HepG2 (cell line): ENCODE results near the gene FGD5. TPM values are rescaled to one million over a fixed set of nuclear protein-coding genes. Genes with fewer than 3 reads are reported as not detected.

Experiments
- CAMTA2 ChIP-seq: sonication (generic); formaldehyde crosslinking; IDR thresholded peaks from 2 replicates; pipeline ENCODE4 v1.4.0; 2020; ENCODE audit warnings: mild to moderate bottlenecking, missing genetic modification reagents, borderline replicate concordance
- ELF3 ChIP-seq: IDR thresholded peaks from 2 replicates; pipeline ENCODE4 v1.6.1; 2016; ENCODE audit warnings: missing genetic modification reagents, missing compliant biosample characterization
- HNRNPL ChIP-seq: fragments of 200-400 bp; formaldehyde crosslinking; IDR thresholded peaks from 2 replicates; pipeline ENCODE4 v1.6.1; 2017; ENCODE audit warnings: mild to moderate bottlenecking, low read depth, low read length
- KDM3A ChIP-seq: IDR thresholded peaks from 2 replicates; pipeline ENCODE4 v1.6.1; 2018; ENCODE audit warnings: low read depth, missing compliant biosample characterization
- KMT2B ChIP-seq: IDR thresholded peaks from 2 replicates; pipeline ENCODE4 v1.6.1; 2016; ENCODE audit warnings: missing genetic modification reagents, missing compliant biosample characterization
- MBD4 ChIP-seq: IDR thresholded peaks from 2 replicates; pipeline ENCODE4 v1.6.1; 2012; ENCODE audit warnings: low read length, inconsistent platforms, borderline replicate concordance
- NR2F2 ChIP-seq: IDR thresholded peaks from 2 replicates; pipeline ENCODE4 v1.6.1; 2012; ENCODE audit warnings: low read depth, inconsistent platforms, borderline replicate concordance
- SAP130 ChIP-seq: IDR thresholded peaks from 2 replicates; pipeline ENCODE4 v1.6.1; 2016; ENCODE audit warnings: low read depth
- SMC3 ChIP-seq: IDR thresholded peaks from 2 replicates; pipeline ENCODE4 v1.6.1; 2011; ENCODE audit warnings: low read length, improper control_type of control experiment
- SP5 ChIP-seq: IDR thresholded peaks from 2 replicates; pipeline ENCODE4 v1.6.1; 2016; ENCODE audit warnings: low read depth, borderline replicate concordance
- TMF1 ChIP-seq: sonication (generic); formaldehyde crosslinking; IDR thresholded peaks from 2 replicates; pipeline ENCODE4 v1.8.1; 2022; ENCODE audit warnings: low read depth, missing genetic modification reagents
- ZC3H13 ChIP-seq: sonication (generic); formaldehyde crosslinking; IDR thresholded peaks from 2 replicates; pipeline ENCODE4 v1.8.1; 2023; ENCODE audit warnings: mild to moderate bottlenecking, missing genetic modification reagents, moderate library complexity
- ZNF180 ChIP-seq: sonication (generic); formaldehyde crosslinking; IDR thresholded peaks from 2 replicates; pipeline ENCODE4 v1.4.0; 2020; ENCODE audit warnings: low read depth, missing genetic modification reagents, borderline replicate concordance
- ZNF317 ChIP-seq: sonication (generic); formaldehyde crosslinking; IDR thresholded peaks from 2 replicates; pipeline ENCODE4 v1.5.0; 2020; ENCODE audit warnings: mild to moderate bottlenecking, missing genetic modification reagents
- ZNF441 ChIP-seq: sonication (generic); formaldehyde crosslinking; IDR thresholded peaks from 2 replicates; pipeline ENCODE4 v1.7.0; 2021; ENCODE audit warnings: missing genetic modification reagents, borderline replicate concordance
- ZNF747 ChIP-seq: sonication (generic); formaldehyde crosslinking; IDR thresholded peaks from 2 replicates; pipeline ENCODE4 v1.8.1; 2023; ENCODE audit warnings: missing genetic modification reagents, mild to moderate bottlenecking, borderline replicate concordance
- ZNF777 ChIP-seq: sonication (generic); formaldehyde crosslinking; IDR thresholded peaks from 2 replicates; pipeline ENCODE4 v1.4.0; 2020; ENCODE audit warnings: missing genetic modification reagents
- ZNF788 ChIP-seq: sonication (generic); formaldehyde crosslinking; IDR thresholded peaks from 2 replicates; pipeline ENCODE4 v1.5.0; 2020; ENCODE audit warnings: mild to moderate bottlenecking, missing genetic modification reagents, borderline replicate concordance
- polyA plus RNA-seq, 8 experiments: library from polyadenylated mRNA; depleted of rRNA in 3 of 8; stranded (reverse) in 7 of 8; unstranded in 1 of 8; fragments of >200 nt; fragmentation: Illumina TruSeq in 4 of 8; extraction: Trizol in 4 of 8; gene quantifications; 2 replicates each; pipeline versions ENCODE4 v1.2.1 to v1.2.3, GENCODE V29; 2011 to 2016; ENCODE audit warnings: low read depth in 4 of 8, missing spikeins in 1 of 8, mixed read lengths in 1 of 8; ENCODE audit not compliant: insufficient read depth in 1 of 8
- total RNA-seq, 5 experiments: library from RNA; depleted of rRNA; stranded (reverse); fragments of >200 nt; fragmentation: Illumina TruSeq; extraction: Trizol; gene quantifications; 2 replicates each; pipeline ENCODE4 v1.2.3, GENCODE V29; 2016; ENCODE audit warnings: low read depth in 1 of 5
- TF ChIP-seq, protein P1 (sequence below): sonication (generic); formaldehyde crosslinking; IDR thresholded peaks from 2 replicates; pipeline ENCODE4 v1.4.0; 2020; ENCODE audit warnings: missing genetic modification reagents
- TF ChIP-seq, protein P2 (sequence below): sonication (generic); formaldehyde crosslinking; IDR thresholded peaks from 2 replicates; pipeline ENCODE4 v1.4.0; 2020; ENCODE audit warnings: missing genetic modification reagents, borderline replicate concordance
- TF ChIP-seq, protein P3 (sequence below): IDR thresholded peaks from 2 replicates; pipeline ENCODE4 v1.4.0; 2020; ENCODE audit warnings: mild to moderate bottlenecking, missing genetic modification reagents

Gene FGD5
- total and polyA plus RNA-seq, 2 of the 13 experiments (the other 11 are each of a cell fraction or from before 2014, with no cell fraction given), result 0.17 TPM; not detected in 1

DNA sequence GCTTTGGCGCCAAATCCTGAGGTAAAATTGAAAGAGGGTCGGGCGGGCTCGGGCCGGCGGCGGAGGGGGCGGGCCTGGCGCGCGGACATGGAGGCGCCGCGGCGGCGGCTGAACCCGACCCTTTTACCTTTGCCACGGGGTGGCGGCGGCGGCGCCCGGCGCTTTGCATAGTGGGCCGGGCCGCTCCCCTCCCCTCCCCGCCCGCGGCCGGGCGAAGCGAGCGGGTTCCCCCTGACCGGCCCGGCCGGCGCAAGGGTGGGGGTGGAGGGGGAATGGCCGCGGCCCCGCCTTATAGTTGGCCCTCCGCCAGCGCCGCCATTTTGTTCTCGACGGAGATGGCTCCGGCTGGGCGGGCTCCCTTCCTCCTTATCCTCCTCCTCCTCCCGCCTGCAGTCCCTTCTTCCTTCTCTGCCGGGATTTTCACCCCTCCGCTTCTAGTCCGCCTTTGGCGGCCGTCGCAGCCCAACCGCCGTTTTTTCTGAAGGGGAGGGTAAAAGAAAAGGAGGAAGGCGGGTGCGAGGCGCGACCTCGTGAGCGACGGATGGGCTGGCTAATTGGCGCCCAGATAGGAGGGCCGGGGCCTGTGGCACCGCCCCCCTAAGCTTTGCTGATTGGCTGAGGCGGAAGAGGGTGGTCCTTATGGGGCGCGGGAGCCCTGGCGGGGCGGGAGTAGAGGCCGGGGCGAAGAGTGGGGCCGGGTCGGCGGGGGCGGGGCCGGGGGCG is 129.3 kb downstream of the FGD5 start (continued):
- TF ChIP-seq, protein P1, sequence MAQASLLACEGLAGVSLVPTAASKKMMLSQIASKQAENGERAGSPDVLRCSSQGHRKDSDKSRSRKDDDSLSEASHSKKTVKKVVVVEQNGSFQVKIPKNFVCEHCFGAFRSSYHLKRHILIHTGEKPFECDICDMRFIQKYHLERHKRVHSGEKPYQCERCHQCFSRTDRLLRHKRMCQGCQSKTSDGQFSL (CRISPR knock-in tag), result 0 out of 2 replicates have a peak, but pooled peaks have one; percentile 40
- peak; percentile 18 for TF ChIP-seq SP5 (CRISPR knock-in tag)
- no peak for TF ChIP-seq TMF1
- TF ChIP-seq ZNF180 (CRISPR knock-in tag), result no peak
- TF ChIP-seq, protein P2, sequence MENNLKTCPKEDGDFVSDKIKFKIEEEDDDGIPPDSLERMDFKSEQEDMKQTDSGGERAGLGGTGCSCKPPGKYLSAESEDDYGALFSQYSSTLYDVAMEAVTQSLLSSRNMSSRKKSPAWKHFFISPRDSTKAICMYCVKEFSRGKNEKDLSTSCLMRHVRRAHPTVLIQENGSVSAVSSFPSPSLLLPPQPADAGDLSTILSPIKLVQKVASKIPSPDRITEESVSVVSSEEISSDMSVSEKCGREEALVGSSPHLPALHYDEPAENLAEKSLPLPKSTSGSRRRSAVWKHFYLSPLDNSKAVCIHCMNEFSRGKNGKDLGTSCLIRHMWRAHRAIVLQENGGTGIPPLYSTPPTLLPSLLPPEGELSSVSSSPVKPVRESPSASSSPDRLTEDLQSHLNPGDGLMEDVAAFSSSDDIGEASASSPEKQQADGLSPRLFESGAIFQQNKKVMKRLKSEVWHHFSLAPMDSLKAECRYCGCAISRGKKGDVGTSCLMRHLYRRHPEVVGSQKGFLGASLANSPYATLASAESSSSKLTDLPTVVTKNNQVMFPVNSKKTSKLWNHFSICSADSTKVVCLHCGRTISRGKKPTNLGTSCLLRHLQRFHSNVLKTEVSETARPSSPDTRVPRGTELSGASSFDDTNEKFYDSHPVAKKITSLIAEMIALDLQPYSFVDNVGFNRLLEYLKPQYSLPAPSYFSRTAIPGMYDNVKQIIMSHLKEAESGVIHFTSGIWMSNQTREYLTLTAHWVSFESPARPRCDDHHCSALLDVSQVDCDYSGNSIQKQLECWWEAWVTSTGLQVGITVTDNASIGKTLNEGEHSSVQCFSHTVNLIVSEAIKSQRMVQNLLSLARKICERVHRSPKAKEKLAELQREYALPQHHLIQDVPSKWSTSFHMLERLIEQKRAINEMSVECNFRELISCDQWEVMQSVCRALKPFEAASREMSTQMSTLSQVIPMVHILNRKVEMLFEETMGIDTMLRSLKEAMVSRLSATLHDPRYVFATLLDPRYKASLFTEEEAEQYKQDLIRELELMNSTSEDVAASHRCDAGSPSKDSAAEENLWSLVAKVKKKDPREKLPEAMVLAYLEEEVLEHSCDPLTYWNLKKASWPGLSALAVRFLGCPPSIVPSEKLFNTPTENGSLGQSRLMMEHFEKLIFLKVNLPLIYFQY, result peak; percentile 77; the same call in 1 of the 2 replicates
- TF ChIP-seq MBD4, result no peak
- TF ChIP-seq KMT2B, result peak; percentile 90
- TF ChIP-seq ZNF788 (CRISPR knock-in tag), result peak; percentile 59; the same call in 1 of the 2 replicates
- TF ChIP-seq ZNF317 (CRISPR knock-in tag), result no peak; the same call in 1 of the 2 replicates
- no peak for TF ChIP-seq ZNF441 (CRISPR knock-in tag)
- TF ChIP-seq ZNF777, result peak; percentile 81
- peak; percentile 42 for TF ChIP-seq SAP130 (CRISPR knock-in tag)
- TF ChIP-seq NR2F2, result no peak
- 0 out of 2 replicates have a peak, but pooled peaks have one; percentile 22 for TF ChIP-seq KDM3A (CRISPR knock-in tag)
- TF ChIP-seq ZC3H13, result no peak; the same call in 1 of the 2 replicates
- TF ChIP-seq HNRNPL, result 0 out of 2 replicates have a peak, but pooled peaks have one; percentile 58
- TF ChIP-seq, protein P3, sequence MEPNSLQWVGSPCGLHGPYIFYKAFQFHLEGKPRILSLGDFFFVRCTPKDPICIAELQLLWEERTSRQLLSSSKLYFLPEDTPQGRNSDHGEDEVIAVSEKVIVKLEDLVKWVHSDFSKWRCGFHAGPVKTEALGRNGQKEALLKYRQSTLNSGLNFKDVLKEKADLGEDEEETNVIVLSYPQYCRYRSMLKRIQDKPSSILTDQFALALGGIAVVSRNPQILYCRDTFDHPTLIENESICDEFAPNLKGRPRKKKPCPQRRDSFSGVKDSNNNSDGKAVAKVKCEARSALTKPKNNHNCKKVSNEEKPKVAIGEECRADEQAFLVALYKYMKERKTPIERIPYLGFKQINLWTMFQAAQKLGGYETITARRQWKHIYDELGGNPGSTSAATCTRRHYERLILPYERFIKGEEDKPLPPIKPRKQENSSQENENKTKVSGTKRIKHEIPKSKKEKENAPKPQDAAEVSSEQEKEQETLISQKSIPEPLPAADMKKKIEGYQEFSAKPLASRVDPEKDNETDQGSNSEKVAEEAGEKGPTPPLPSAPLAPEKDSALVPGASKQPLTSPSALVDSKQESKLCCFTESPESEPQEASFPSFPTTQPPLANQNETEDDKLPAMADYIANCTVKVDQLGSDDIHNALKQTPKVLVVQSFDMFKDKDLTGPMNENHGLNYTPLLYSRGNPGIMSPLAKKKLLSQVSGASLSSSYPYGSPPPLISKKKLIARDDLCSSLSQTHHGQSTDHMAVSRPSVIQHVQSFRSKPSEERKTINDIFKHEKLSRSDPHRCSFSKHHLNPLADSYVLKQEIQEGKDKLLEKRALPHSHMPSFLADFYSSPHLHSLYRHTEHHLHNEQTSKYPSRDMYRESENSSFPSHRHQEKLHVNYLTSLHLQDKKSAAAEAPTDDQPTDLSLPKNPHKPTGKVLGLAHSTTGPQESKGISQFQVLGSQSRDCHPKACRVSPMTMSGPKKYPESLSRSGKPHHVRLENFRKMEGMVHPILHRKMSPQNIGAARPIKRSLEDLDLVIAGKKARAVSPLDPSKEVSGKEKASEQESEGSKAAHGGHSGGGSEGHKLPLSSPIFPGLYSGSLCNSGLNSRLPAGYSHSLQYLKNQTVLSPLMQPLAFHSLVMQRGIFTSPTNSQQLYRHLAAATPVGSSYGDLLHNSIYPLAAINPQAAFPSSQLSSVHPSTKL (CRISPR knock-in tag), result peak; percentile 27; the same call in 1 of the 2 replicates
- TF ChIP-seq ELF3 (CRISPR knock-in tag), result no peak
- no peak for TF ChIP-seq ZNF747 (CRISPR knock-in tag)
- no peak for TF ChIP-seq SMC3
- no peak for TF ChIP-seq CAMTA2 (CRISPR knock-in tag)
